Lung (tissue), 12 donors: Measurements from ENCODE around the gene BMPER. TPM values are rescaled to one million over a fixed set of nuclear protein-coding genes. Genes with fewer than 3 reads are reported as not detected.
A peak's percentile ranks its signal among the peaks of the same experiment; 100 is the strongest.

Source experiments
- ATAC-seq: fragments of 200-7000 bp; cut with Tn5 transposase; one replicate; pipeline ENCODE4 v1.9.1; 2020; ENCODE audit warnings: moderate number of reproducible peaks; ENCODE audit not compliant: insufficient read depth, low FRiP score
- DNase-seq, 3 donors: peaks; one replicate each; pipeline ENCODE4 v3.0.0-alpha.2; 2013 to 2017
- H3K27ac ChIP-seq, 2 donors: one replicate each; pipeline ENCODE4 v1.5.1; 2013; ENCODE audit warnings: mild to moderate bottlenecking in 2 of 2, moderate library complexity in 2 of 2, control low read depth in 1 of 2, inconsistent platforms in 1 of 2, low read depth in 1 of 2, low read length in 1 of 2
- H3K27me3 ChIP-seq, 3 donors: one replicate each; pipeline ENCODE4 v1.5.1; 2013; ENCODE audit warnings: low read length in 2 of 3; ENCODE audit not compliant: control insufficient read depth in 3 of 3, insufficient read depth in 3 of 3
- H3K36me3 ChIP-seq, 4 donors: one replicate each; pipeline ENCODE4 v1.5.1; 2013; ENCODE audit warnings: low read length in 4 of 4, mild to moderate bottlenecking in 1 of 4, moderate library complexity in 1 of 4; ENCODE audit not compliant: control insufficient read depth in 4 of 4, insufficient read depth in 4 of 4
- H3K4me1 ChIP-seq, 5 donors: one replicate each; pipeline ENCODE4 v1.5.1; 2013; ENCODE audit warnings: low read length in 5 of 5, mild to moderate bottlenecking in 2 of 5, moderate library complexity in 1 of 5; ENCODE audit not compliant: control insufficient read depth in 5 of 5, insufficient read depth in 5 of 5
- H3K4me3 ChIP-seq: one replicate; pipeline ENCODE4 v1.5.1; 2013; ENCODE audit warnings: mild to moderate bottlenecking, control low read depth, moderate library complexity
- H3K9ac ChIP-seq, 2 donors: one replicate each; pipeline ENCODE4 v1.5.1; 2013; ENCODE audit warnings: low read length in 2 of 2, control low read depth in 1 of 2; ENCODE audit not compliant: insufficient read depth in 1 of 2
- H3K9me3 ChIP-seq, 4 donors: one replicate each; pipeline ENCODE4 v1.5.1; 2013; ENCODE audit warnings: low read length in 3 of 4, mild to moderate bottlenecking in 1 of 4, moderate library complexity in 1 of 4; ENCODE audit not compliant: control insufficient read depth in 4 of 4, insufficient read depth in 3 of 4
- WGBS, 2 donors: extraction: QIAGEN DNeasy Blood & Tissue Kit; methylation state at CpG; one replicate each; pipeline ENCODE4 v1.1.7; 2013; 5-methylcytosine and 5-hydroxymethylcytosine counted together
- polyA plus RNA-seq, 2 donors: library from polyadenylated mRNA; stranded (reverse); fragments of 200-250 nt; gene quantifications; one replicate each; pipeline ENCODE4 v1.2.1, GENCODE V29; 2013
- total RNA-seq, 2 donors: library from RNA; depleted of rRNA in 1 of 2; stranded (reverse); fragments of >200 nt in 1 of 2; gene quantifications; one replicate each; pipeline ENCODE4 v1.2.1, GENCODE V29; 2014 to 2021
- TF ChIP-seq, protein P1 (sequence below): IDR thresholded peaks from 2 replicates; pipeline ENCODE4 v1.5.1; 2012; ENCODE audit warnings: mild to moderate bottlenecking; ENCODE audit errors: control extremely low read depth, extremely low read depth
- donor health status: control.
- donor health status: control.
- donor health status: Bipolar disorder and iron deficiency.
- donor health status: healthy.
- donor health status: DM: yes; HTN: yes; CAD: no.

The BMPER gene
- total and polyA plus RNA-seq, 4 donors, result 3.7 to 51.0 (median 9.0) TPM

DNA sequence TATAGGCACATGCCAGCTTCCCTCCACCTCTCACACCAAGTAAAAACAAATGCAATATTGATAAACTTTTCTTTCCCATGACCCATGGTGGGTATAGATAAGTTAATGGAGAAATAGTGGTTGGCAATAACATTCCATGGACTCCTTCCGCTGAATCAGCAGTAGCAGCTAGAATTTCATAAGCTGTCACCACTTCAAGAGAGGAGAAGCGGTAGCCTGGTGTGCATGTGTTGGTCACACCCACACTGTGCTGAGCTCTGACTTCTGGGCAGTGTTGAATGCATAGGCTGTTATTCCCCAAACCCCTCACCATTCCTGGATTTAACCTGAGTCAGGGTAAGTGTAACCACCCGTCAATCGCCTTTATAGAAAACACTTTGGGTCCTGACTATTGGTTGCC lies 32.5 kb upstream of the BMPER start:
- TF ChIP-seq, protein P1, sequence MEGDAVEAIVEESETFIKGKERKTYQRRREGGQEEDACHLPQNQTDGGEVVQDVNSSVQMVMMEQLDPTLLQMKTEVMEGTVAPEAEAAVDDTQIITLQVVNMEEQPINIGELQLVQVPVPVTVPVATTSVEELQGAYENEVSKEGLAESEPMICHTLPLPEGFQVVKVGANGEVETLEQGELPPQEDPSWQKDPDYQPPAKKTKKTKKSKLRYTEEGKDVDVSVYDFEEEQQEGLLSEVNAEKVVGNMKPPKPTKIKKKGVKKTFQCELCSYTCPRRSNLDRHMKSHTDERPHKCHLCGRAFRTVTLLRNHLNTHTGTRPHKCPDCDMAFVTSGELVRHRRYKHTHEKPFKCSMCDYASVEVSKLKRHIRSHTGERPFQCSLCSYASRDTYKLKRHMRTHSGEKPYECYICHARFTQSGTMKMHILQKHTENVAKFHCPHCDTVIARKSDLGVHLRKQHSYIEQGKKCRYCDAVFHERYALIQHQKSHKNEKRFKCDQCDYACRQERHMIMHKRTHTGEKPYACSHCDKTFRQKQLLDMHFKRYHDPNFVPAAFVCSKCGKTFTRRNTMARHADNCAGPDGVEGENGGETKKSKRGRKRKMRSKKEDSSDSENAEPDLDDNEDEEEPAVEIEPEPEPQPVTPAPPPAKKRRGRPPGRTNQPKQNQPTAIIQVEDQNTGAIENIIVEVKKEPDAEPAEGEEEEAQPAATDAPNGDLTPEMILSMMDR, result no peak
- Histone ChIP-seq H3K36me3 (no peaks in the 10 kb centered on the region), H3K9me3 (no peaks in the 10 kb centered on the region), H3K9ac (no peak overlapping the region), H3K4me3 (no peak overlapping the region), H3K27me3 (no peaks in the 10 kb centered on the region), H3K27ac (no peak overlapping the region), H3K4me1 (peaks cover 0 to 6% (median 0%) of the 10 kb centered on the region in 5 donors)
- 72 to 74% methylated on average over 4 of the region's 4 CpGs for WGBS, 2 donors
- no peak for DNase-seq
- ATAC-seq, result no peak

DNA sequence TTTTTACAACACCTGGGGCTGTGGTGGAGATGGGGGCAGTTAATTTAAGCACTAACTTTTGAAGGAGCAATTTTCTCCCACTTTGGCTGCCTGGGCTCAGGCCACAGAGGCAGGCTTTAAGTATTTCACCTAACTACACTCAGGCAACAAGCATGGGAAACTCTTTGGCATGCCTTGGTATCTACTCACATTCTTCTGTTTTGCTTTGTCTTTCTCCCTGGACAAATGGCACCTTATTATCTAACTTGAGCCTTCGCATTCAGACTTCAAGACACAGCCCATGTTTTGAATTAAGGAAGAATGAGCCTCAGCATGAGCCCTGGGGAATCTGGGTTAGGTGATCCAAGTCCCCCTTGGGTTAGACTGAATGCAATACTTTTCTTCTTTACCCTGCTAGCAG lies 31.8 kb upstream of the BMPER start:
- 96% methylated on average over 1 of the region's 1 CpG for WGBS, 2 donors
- ATAC-seq, result no peak
- H3K27me3 ChIP-seq, result no peaks in the 10 kb centered on the region

DNA sequence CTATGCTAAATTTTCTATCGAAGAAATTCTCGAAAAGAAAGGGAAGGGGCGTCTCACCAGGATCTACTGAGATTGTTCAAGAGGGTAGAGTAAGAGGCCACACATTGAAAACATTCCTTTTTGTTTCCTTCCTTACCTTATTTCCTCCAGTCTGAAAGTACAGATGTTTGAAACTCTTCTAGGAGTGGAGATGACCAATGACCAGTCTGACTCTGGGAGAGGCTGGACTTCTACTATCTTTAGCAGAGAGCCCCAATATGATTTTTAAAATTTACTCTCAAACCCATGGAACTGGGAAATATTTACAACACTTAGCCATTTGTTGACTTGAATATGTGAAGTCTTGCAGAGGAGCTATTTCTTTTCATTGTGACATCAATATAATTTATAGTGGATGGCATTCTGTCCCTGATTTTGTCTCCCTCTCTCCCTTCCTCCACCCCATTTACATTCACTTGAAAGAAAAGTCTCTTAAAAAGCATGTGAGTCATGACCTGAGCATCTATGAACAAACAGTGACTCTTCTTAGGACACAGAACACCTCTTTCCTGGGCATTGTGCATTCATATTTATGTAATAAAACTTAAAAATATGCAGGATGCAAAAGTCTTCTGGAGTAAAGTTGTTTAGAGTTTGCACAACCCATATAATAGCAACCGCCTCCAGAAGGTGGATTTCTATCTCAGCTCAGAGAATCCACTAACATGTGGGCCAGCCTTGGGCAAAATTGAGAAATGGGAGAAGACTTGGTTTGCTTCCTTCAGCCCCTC lies 31.2 kb upstream of the BMPER start:
- WGBS, 2 donors, result 70 to 72% methylated on average over 4 of the region's 4 CpGs
- Histone ChIP-seq H3K36me3 (no peaks in the 10 kb centered on the region), H3K27ac (no peak overlapping the region), H3K4me1 (peaks cover 0 to 6% (median 0%) of the 10 kb centered on the region in 5 donors), H3K9ac (no peak overlapping the region), H3K27me3 (no peaks in the 10 kb centered on the region), H3K4me3 (no peak overlapping the region), H3K9me3 (no peaks in the 10 kb centered on the region)
- ATAC-seq (no peak), DNase-seq (no peak)
- TF ChIP-seq, protein P1, result no peak

More for the DNA sequence above, 31.8 kb upstream of the BMPER start:
- no peak overlapping the region for H3K4me3 ChIP-seq
- TF ChIP-seq, protein P1, result no peak
- H3K36me3 ChIP-seq, result no peaks in the 10 kb centered on the region
- no peak overlapping the region for H3K27ac ChIP-seq
- H3K9me3 ChIP-seq, result no peaks in the 10 kb centered on the region
- no peak for DNase-seq
- peaks cover 0 to 6% (median 0%) of the 10 kb centered on the region in 5 donors for H3K4me1 ChIP-seq
- no peak overlapping the region for H3K9ac ChIP-seq

DNA sequence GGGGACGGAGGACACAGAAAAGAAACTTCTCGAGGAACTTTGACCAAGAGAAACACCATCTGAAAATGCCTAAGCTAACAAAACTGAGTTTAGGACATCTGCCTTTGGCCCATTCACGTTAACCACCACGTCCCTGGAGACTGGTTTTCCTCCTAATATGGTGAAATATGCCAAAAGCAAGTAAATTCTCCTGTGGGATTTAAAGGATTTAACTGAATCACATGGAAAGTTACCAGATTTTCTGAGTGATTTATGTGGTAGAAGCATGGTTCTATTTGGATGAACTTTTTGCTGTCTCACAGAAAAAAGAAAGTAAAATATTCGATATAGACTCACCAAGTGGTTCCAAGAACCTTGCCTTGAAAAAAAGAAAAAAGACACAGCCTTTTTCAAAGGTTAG lies 30.4 kb upstream of the BMPER start:
- no peak for ATAC-seq

More for the DNA sequence above, 30.4 kb upstream of the BMPER start:
- no peaks in the 10 kb centered on the region for H3K9me3 ChIP-seq
- TF ChIP-seq, protein P1, result no peak
- H3K27me3 ChIP-seq, result no peaks in the 10 kb centered on the region
- H3K4me3 ChIP-seq, result no peak overlapping the region
- 72% methylated on average over 5 of the region's 5 CpGs for WGBS, 2 donors
- no peaks in the 10 kb centered on the region for H3K36me3 ChIP-seq
- no peak overlapping the region for H3K27ac ChIP-seq
- no peak overlapping the region for H3K9ac ChIP-seq
- peak in 1 of 3 donors; percentile 19 for DNase-seq
- H3K4me1 ChIP-seq, result peaks cover 0 to 6% (median 0%) of the 10 kb centered on the region in 5 donors
